Endothelial cell (in vitro differentiated cells): ENCODE measurements around the gene MMP17. TPM values are rescaled to one million over a fixed set of nuclear protein-coding genes. Genes with fewer than 3 reads are reported as not detected.

Experiments
- DNase-seq: peaks from one replicate; pipeline ENCODE4 v3.0.0; 2021; ENCODE audit warnings: low spot score
- H3K27ac Mint-ChIP-seq: one replicate; pipeline ENCODE4 v1.8.0; 2021; ENCODE audit warnings: mixed read lengths, inconsistent platforms; ENCODE audit not compliant: unreplicated experiment
- H3K27me3 Mint-ChIP-seq: one replicate; pipeline ENCODE4 v1.8.0; 2021; ENCODE audit warnings: mild to moderate bottlenecking, moderate library complexity, mixed read lengths, inconsistent platforms; ENCODE audit not compliant: unreplicated experiment
- H3K36me3 Mint-ChIP-seq: one replicate; pipeline ENCODE4 v1.8.0; 2021; ENCODE audit warnings: mild to moderate bottlenecking, low read depth, mixed read lengths, inconsistent platforms; ENCODE audit not compliant: unreplicated experiment
- H3K4me1 Mint-ChIP-seq: one replicate; pipeline ENCODE4 v1.8.0; 2021; ENCODE audit warnings: mild to moderate bottlenecking, mixed read lengths, inconsistent platforms; ENCODE audit not compliant: unreplicated experiment
- H3K4me3 Mint-ChIP-seq: one replicate; pipeline ENCODE4 v1.8.0; 2021; ENCODE audit warnings: mild to moderate bottlenecking, mixed read lengths, inconsistent platforms; ENCODE audit not compliant: unreplicated experiment
- H3K9me3 Mint-ChIP-seq: one replicate; pipeline ENCODE4 v1.8.0; 2021; ENCODE audit warnings: mixed read lengths, inconsistent platforms; ENCODE audit not compliant: unreplicated experiment
- total RNA-seq: library from RNA; stranded (reverse); fragmentation: NEBNext Ultra II Directional; extraction: Animal tissue kit (Norgen Biotek cat#: 25700); gene quantifications from one replicate; pipeline ENCODE4 v1.2.1, GENCODE V29; 2021; ENCODE audit not compliant: unreplicated experiment
- TF ChIP-seq, protein P1 (sequence below): fragments of 200-600 bp; sonication (generic); IDR thresholded peaks from one replicate; pipeline ENCODE4 v1.5.0; 2021; ENCODE audit warnings: antibody characterized with exemption; ENCODE audit not compliant: unreplicated experiment

Gene MMP17
- total RNA-seq, 1 donor from 2014 or later = 6.3 TPM

DNA sequence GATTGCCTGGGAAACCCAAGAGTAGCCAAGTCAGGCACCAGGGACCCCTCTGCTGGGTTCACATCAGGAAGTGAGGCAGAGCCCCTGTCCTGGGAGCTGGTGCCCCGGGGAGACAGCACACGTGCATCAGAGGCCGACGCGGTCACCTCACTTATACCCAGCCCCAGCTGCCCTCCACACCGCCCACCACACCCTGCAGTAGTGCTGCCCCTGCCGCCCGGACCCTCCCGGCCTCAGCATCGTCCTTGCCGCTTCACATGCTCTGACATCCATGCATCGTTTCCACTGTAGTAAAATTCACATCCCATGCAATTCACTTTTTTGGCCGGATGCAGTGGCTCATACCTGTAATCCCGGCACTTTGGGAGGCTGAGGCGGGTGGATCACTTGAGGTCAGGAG is 14.0 kb downstream of the MMP17 start:
- no peaks in the 10 kb centered on the region for H3K4me1 Mint-ChIP-seq
- H3K27me3 Mint-ChIP-seq = peaks cover 11% of the 10 kb centered on the region
- no peak overlapping the region for H3K27ac Mint-ChIP-seq
- TF ChIP-seq, protein P1, sequence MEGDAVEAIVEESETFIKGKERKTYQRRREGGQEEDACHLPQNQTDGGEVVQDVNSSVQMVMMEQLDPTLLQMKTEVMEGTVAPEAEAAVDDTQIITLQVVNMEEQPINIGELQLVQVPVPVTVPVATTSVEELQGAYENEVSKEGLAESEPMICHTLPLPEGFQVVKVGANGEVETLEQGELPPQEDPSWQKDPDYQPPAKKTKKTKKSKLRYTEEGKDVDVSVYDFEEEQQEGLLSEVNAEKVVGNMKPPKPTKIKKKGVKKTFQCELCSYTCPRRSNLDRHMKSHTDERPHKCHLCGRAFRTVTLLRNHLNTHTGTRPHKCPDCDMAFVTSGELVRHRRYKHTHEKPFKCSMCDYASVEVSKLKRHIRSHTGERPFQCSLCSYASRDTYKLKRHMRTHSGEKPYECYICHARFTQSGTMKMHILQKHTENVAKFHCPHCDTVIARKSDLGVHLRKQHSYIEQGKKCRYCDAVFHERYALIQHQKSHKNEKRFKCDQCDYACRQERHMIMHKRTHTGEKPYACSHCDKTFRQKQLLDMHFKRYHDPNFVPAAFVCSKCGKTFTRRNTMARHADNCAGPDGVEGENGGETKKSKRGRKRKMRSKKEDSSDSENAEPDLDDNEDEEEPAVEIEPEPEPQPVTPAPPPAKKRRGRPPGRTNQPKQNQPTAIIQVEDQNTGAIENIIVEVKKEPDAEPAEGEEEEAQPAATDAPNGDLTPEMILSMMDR = no peak
- DNase-seq = no peak
- H3K9me3 Mint-ChIP-seq = no peaks in the 10 kb centered on the region
- no peaks in the 10 kb centered on the region for H3K36me3 Mint-ChIP-seq
- H3K4me3 Mint-ChIP-seq = no peak overlapping the region

DNA sequence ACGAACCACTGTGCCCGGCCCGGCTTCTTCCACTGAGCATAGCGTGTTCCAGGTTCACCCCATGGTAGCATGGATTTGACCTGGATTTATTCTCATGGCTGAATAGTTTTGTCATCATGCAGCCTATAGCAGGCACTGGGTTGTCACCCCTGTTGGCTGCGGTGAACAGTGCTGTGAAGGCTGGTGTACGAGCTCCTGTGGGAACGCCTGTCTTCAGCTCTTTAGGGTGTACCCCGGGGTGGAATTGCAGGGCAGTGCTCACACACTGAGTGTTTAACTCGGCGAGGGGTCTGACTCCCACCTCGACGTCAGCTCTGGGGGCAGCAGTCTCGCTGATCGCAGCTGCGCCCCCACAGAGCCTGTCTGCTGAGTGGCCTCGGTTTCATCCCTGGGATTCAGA is 15.3 kb downstream of the MMP17 start:
- H3K27ac Mint-ChIP-seq = no peak overlapping the region
- no peaks in the 10 kb centered on the region for H3K36me3 Mint-ChIP-seq
- H3K27me3 Mint-ChIP-seq = peaks cover 11% of the 10 kb centered on the region
- TF ChIP-seq, protein P1 = no peak
- DNase-seq = no peak
- H3K4me1 Mint-ChIP-seq = no peaks in the 10 kb centered on the region
- no peaks in the 10 kb centered on the region for H3K9me3 Mint-ChIP-seq
- no peak overlapping the region for H3K4me3 Mint-ChIP-seq

DNA sequence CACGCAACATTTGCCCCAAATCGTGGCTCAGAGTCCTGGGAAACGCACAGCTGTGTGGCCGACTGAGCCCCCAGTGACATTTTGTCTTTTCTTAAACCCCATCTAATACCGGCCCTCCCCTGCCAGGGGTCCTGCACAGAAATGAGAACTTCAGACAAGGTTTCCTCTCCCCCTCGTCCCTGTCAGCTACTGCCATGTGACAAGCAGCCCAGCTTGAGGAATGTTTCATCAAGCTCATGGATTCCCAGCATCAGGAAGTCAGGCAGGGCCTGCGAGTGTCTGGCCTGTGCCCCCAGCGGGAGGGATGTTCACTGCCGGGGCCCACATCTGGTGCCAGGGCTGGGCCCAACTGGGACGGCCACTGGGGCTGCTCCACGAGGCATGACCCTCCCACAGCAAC is 15.9 kb downstream of the MMP17 start:
- peaks cover 9% of the 10 kb centered on the region for H3K27me3 Mint-ChIP-seq
- no peak overlapping the region for H3K4me3 Mint-ChIP-seq
- no peaks in the 10 kb centered on the region for H3K9me3 Mint-ChIP-seq
- H3K27ac Mint-ChIP-seq = no peak overlapping the region
- H3K4me1 Mint-ChIP-seq = no peaks in the 10 kb centered on the region
- H3K36me3 Mint-ChIP-seq = no peaks in the 10 kb centered on the region
- no peak for DNase-seq
- TF ChIP-seq, protein P1 = no peak

GRCh38 chr12:131844656-131845055 is 16.5 kb downstream of the MMP17 start:
- Mint-ChIP-seq H3K36me3 (no peaks in the 10 kb centered on the region), H3K27ac (no peak overlapping the region), H3K4me1 (no peaks in the 10 kb centered on the region), H3K4me3 (no peak overlapping the region), H3K9me3 (no peaks in the 10 kb centered on the region), H3K27me3 (peaks cover 6% of the 10 kb centered on the region)
- TF ChIP-seq, protein P1 = no peak
- no peak for DNase-seq

- Mint-ChIP-seq H3K27me3 (peaks cover 6% of the 10 kb centered on the region), H3K4me3 (no peak overlapping the region)
Measured at GRCh38 chr12:131845121-131845520, 16.9 kb downstream of the MMP17 start.

More at GRCh38 chr12:131845121-131845520, 16.9 kb downstream of the MMP17 start:
- H3K27ac Mint-ChIP-seq = no peak overlapping the region
- no peak for DNase-seq
- H3K4me1 Mint-ChIP-seq = no peaks in the 10 kb centered on the region
- TF ChIP-seq, protein P1 = no peak
- no peaks in the 10 kb centered on the region for H3K36me3 Mint-ChIP-seq
- no peaks in the 10 kb centered on the region for H3K9me3 Mint-ChIP-seq
